HG02763 (cell line): ENCODE data around the gene TREML2.
"Not testable (repeated sequence)": the region's sequence is repeated elsewhere in the genome, so short reads cannot be mapped to it uniquely, and the experiment has no call there.

Experiments used
- ATAC-seq: cut with Tn5 transposase; IDR thresholded peaks from one replicate; pipeline ENCODE4 v1.9.1; 2021; ENCODE audit warnings: mild to moderate bottlenecking, moderate library complexity; ENCODE audit not compliant: unreplicated experiment

Gene TREML2

DNA sequence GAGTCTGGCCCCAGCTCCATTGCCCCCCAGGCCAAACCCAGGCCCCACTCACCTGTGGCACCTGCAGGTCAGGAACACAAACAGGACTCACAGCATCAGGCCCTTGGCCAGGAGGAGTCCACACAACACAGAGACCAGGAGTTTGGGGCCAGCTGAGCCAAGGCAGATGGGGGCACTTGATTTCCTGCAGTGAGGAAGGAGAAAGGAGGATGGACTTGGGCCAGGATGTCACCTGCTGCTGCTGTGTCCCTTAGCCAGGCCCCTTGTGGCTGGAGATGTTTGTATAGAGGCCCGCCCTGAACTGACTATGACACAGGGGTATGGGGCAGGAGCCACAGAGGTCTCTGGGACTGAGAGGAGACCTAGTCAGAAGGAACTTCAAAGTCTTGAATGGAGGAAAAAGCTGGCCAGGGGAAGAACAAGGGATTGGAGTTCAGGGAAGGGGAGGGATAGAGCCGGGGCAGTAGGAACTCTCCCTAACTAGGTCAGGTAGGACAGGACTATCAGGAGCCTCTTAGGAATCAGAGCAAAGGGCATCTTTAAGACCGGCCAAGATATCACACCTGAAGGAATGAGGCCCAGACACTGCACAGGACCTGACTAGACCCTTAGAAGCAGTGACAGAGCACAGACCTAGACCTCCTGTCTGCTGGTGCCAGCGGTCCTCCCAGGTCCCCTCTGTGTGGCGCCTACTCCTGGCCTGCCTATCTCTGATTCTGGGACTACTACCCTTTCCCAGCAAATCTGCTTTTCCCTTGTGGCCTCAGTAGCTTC lies 8.8 kb upstream of the TREML2 start:
- ATAC-seq: no peak

DNA sequence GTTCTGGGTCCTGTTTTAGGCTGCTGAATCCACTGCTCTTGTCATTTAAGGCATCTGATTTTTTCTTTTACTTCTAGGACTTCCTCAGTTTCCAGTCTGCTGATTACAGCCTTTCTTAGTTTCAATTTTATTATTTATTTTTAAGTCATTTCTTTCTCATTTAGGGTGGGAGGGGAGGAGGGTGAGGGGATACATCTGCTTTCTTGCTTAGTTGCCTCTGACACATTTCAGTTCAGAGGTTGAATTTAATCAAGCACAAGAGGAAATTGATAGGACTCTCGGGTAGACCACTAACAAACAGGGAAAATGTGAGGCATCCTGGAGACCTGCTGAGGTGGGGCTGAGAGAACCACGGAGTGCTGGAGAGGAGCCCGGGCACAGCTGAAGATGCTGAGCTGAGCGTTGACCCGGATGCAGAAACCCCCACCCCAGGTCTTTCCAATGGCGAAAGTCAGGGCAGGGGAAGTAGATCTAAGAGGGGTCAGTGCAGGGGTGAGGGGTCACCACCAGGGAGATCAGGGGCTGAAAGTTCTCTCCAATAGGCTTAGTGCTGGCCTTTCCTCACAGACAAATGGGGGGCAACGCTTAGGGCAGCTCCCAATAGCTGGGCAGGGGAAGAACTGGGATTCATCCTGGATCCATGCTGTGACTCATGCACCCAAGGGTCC lies 7.6 kb upstream of the TREML2 start:
- no peak for ATAC-seq

DNA sequence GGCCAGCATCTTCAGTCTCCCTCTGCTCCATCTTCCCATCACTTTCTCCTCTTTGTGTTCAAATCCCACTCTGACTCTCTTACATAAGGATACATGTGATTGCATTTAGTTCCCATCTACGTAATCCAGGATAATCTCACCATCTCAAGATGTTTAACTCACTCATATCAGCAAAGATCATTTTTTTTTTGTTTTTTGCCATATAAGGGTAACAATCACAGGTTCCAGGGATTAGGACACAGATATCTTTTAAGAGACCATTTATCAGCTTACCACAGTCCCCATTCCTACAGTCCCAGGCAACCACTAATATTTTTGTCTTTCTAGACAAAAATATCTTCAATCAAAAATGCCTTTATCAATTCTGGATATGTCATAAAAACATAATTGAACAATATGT lies 3.2 kb upstream of the TREML2 start:
- no peak for ATAC-seq

DNA sequence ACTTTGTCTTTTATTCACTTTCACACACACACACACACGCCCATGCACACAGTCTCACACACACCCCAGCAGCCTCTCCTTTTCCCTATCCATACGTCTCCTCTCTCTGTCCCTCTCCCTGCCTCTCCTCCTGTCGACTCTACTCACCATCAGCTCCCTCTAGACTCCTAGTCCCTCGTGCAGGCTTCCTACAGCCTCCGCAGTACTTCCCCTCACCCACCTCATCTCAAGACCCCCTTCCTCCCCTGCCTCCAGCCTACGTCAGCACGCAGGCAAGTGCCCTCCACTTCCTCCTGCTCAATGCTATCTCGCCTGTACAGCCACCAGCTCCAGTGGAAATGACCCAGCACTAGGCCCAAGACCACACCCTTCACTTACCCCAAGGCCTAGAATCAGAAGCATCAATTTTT lies 820 bp upstream of the TREML2 start:
- ATAC-seq: no peak

DNA sequence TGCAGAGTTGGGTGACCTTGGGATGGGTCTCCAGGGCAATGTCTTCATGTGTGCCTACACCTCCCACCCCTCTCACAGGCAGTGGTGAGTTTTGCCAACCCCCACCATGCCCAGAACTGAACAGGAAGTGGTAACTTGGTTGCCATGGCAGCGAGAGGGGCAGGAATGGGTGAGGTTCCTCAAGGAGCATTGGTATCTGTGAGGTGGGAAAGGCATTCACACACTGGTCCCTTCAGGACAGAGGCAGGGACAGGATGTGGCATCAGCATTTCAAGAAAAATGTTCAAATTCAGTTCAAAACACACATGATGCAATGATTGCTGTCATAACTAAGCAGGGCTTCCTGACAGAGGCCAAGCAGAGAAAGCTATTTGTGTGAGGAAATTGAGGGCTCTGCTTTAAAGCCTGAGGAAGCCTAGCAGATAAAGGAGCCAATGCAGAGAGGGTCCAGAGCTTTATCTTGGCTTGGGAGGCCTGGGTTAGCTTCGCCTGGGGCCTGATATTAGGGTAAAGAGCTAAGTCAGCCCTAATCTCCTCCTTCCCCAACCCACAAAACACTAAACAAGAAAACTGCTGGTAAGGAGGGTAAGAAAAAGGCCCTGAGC lies 551 bp downstream of the TREML2 start:
- ATAC-seq: no peak

DNA sequence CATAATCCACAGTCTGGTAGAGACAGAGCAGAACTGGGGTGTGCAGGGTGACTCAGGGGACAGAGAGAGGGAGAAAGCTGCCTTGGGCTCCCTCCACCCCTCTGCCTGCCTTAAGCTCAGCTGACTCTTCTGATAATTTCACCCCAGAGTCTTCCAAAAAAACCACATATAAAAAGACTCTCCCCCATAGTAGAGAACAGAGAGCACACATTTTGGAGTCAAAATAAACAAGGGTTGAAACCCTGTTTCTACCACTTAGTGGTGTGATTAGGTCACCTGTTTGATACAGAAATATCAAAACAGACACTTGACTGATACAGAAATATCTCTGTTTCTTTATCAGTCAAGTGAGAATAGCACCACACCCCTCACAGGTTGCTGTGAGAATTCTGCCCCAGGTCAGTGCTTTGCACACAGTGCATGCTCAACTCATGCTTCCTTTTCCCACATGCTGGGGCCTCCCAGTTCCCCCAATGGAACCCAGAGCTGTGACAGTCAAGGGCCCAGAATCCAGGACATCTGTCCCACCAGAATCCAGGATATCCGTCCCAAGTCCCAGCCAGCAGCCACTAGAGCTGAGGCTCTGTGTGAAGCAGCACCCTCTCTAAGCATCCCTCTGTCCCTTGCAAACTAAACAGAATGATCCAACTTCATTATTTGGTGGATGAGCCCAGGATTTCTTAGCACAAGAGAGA lies 1.2 kb downstream of the TREML2 start:
- ATAC-seq: no peak

DNA sequence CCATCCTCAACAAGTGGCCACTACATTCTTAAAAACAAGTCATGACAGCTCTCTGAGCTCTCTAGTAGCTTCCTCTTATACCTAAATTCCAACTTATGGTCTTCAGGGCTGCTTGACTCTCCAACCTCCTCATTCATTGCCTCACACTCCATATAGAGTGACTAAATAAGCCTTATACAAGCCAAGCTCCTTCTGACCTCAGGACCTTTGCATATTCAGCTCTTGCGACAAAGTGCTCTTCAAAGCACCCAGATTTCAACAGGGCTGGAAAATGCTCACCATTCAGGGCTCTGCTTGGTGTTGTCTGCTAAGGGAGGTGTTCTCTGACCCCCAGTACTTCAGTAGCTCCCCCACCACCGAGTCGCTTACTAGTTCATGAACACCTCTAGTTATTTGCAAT lies 3.7 kb downstream of the TREML2 start:
- ATAC-seq: no peak

DNA sequence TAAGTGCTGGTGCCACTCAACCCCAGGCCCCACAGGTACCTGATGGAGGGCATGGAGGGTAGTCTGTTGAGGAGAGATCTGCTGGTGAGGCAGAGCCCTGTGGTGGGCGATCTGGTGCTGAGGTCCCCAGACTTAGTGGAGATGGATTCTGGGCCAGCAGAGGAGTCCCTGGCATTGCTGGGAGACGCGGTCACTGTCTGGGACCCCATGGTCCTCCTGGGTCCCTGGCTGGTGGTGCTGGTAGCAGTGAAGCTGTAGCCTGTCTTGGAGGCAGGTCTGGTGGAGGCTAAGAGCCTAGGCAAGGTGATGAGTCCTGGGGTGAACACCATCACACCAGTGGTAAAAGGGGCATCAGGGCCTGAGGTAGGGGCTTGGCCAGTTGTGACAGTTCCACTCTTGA lies 6.6 kb downstream of the TREML2 start:
- ATAC-seq: no peak

DNA sequence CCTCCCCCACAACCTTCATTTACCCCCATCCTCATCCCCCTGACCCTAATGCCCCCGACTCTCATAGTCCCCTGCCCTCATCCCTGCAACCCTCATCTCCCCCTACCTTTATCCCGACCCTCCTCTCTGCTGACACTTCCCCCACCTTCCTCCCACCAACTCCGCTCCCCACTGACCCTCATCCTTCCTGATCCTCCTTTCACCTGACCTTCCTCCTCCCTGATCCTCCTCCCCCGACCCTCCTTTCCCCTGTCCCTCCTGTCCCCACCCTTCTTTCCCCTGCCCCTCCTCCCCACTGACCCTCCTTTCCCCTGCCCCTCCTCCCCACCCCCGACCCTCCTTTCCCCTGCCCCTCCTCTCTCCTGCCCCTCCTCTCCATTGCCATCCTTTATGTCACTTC lies 7.1 kb downstream of the TREML2 start:
- no peak for ATAC-seq

DNA sequence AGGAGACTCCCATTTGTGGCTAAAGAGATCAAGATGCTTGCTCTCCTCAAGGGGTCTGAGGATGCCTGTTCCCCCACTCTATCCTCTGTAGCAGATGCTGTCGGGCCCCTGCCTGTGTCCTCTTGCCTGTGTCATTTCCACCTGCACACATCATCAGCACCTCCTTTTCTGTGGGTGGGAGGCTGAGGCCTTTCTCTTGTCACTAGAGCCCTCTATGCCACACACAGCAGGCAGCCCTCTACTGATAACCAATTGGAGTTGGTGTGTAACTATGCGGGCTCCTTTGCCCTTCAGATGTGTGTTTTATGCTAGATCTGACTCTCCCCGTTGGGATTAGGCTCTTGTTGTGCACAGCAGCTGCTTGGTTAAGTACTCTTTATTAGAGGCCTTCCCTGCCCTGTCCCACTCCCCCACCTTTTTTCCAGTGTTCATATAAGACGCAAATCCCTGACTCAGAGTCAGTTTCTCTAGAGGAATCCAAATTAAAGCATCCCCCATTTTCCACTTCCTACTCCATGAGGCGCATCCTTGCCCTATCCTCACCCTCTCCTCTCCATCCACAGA lies 7.7 kb downstream of the TREML2 start:
- no peak for ATAC-seq

DNA sequence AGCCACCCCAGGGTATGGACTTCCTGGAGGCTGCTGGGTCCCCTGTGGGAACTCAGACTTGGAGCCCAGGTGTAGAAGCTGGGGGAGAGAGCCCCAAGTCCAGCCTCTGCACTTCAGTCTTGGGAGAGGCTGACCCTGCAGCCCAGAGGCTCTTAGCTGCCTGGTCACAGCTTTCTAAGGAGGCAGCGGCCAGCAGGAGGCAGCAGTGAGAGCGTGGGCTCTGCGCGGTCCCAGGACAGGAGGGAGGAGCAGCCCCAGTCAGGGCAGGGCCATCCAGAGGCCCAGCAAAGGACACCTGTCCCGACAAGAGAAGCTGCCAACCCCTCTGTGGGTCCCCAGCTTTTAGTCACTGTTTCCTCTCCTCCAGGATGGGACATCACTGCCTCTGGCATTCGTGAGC lies 9.4 kb downstream of the TREML2 start:
- ATAC-seq: no peak

DNA sequence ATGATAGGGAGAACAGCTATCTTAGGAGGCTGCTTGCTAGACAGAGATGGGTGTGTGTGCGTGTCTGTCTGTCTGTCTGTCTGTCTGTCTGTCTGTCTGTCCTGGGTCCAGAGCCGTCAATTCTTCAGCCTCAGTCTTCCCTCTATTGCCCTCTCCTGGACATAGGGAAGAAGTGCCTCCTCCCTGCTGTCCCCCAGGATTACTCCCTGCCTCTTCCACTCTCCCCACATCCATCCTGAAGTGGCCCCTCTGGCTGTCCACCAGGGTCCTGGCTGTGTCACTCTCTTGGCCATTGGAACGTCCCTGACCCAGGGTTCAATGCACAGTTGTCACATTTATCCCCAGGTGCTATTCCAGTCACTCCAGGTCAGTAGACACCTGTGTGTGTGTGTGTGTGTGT lies 10.2 kb downstream of the TREML2 start:
- no peak for ATAC-seq

DNA sequence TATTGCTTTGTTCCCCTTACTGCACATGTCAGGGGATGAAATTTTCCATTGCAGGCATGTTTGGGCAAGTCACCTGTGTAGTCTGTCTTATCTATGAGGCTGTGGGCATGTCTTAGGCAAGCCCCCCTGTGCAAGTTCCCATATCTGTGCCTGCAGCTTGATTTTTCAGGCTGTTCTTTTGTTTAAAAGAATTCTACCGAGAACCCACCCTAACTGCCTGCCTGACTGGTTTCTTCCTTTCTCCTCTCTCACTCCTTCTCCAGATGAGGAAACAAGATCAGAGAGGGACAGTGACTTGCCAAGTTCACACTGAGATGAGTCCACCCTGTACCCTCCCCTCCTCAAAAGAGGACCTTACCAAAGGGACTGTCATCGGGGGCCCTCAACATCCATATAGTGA lies 11.0 kb downstream of the TREML2 start:
- ATAC-seq: no peak

DNA sequence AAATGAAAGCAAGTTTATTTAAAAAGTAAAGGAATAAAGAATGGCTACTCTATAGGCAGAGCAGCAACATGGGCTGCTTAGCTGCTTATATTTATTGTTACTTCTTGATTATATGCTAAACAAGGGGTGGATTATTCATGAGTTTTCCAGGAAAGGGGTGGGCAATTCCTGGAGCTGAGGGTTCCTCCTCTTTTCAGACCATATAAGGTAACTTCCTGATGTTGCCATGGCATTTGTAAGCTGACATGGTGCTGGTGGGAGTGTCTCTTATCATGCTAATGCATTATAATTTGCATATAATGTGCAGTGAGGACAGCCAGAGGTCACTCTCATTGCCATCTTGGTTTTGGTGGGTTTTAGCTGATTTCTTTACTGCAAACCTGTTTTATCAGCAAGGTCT lies 11.9 kb downstream of the TREML2 start:
- not testable (repeated sequence) for ATAC-seq

DNA sequence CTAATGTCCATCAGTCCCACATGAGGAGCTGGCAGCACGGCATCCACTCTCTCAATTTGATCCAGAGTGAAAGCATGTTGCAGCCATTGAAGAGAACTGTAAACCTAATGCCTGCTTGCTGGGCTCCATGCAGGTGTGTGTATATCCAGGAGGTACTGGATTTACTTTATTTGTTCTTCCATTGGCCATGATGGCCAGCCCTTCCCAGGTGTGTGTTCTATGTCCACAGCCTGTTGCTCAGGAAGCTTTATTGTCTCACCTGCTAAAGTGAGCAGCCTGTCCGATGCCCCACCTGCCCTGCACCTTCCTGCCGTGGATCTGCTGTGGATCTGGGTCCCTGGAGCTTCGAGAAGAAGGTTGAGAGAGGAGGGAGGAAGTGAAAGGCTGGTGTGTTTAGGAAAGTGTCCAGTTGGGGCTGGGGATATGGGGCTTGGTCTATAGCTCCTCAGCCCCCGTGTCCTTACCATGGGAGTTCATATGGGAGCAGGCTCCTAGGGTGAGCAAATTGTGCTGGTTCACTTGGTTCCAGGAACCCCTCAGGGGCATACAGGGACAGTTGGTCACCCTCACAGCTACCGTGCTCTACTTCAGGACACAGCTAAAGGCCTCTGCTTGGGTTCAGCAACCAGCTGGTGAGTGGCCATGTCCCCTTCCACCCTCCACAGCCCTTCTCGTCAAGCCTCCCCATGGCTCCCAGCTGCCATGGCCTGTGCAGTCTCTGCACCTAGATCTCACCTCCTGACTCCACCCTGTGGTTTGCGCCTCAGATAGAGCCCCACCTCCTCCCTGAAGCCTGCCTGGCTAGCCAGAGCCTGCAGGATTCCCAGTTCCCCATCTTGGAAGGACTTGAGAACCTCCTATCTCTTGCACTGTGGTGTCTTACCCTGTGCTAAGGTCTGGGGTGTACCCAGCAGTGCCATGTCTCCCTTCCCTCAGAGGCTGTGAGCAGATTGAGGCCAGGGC lies 12.7 kb downstream of the TREML2 start:
- ATAC-seq: no peak

DNA sequence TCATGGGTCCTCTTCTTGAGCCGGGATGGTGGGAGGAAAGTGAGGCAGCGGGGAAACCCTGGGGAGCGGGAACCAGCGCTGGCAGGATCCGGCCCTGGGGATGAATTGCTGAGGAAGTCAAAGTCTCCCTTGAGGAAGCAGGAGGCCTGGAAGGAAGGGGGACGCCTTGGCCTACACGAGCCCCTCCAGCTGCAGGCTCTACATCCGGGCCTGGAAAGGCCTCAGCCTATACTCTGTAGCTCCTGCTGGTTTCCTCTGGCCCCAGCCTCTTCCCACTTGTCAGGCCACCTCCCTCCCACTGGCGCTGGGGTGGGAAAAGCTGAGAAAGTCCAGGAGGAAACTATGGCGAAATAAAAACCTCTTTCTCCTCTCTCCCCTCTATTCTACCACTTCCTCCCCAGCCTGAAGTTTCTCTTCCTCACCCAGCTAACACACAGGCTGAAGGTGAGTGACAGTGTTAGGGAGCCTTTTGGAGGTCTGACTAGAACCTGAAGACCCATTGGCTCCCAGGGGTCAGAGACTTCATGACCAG lies 14.9 kb downstream of the TREML2 start:
- ATAC-seq: no peak

DNA sequence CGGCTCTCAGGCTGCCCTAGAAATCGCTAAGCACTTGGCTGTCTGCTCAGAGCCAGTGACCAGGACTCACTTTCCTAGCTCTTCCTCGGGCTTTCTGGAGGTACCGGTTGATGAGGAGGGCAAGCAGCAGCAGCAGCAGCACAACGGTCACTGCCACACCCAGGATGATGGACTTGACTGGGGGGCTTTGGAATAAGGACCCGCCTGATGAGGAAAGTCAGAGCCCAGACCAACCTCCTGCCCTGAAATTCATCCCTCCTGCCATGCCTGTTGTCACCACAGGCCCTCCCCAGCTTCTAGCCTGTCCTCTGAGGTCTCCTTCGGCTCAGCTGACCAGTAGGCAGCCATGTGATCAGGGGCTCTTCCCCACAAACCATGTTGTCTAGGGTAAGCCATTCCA lies 16.2 kb downstream of the TREML2 start:
- no peak for ATAC-seq

DNA sequence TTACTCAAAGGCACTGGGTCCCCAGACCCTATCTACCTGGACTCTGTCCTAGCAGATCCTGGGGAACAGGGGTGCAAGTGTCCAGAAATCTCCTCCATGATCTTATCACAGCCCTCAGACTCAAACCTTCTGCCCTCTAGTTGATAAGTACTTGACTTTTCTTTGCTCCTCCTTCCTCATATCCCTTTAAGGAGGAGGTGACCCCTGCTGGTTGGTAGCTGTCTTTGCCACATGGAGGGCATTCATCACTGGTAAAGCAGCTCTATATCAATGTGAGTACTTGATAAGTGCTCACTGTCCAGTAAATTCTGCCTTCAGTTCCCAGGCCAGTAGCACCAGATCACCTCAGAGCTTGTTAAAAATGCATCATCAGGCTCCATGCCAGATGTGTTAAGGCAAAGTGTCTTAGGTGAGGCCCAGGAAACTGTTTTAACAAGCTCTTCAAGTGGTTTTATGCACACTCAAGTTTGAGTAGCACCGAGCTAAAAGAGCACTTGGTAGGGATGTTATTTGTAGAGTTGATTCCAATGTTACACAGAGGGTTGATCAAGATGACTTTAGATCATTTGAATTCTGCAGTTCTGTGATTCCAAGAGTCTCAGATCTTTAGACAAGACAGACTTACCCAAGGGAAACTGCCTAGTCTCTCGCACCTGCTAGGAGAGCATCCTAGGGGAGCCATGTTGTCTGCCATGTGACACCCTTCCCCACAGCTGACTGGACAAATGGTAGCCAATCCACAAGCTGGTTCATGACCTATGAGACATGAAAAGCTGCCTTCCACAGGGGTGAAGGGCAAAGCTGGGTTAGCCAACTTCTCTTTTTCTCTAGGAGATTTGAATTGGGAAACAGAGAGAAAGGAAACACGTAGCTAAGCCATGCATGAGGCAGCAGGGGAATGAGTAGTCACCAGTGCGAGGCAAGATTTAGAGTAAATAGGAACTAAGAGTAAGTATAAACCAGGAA lies 18.6 kb downstream of the TREML2 start:
- ATAC-seq: no peak

DNA sequence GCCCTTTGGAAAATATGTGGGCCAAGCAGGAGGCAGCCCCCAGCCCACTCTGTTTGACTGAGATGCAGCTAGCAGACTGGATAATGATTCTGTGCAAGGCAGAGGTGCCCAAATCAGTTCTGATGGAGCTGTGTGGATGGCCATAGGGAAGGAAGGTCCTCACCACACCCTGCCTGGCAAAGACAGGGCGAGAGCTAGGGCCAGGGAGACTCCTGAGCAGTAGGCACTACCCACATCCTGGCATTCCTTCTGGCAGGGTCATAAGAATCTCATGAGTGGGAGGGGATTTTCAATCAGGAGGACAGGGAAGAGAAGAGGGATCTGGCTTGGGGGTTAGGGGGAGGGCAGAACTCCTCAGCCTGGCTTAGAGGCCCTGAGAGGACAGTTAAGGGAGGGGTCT lies 19.4 kb downstream of the TREML2 start:
- ATAC-seq: no peak
